ENCODE measurements around the gene PRKCZ. TPM values are rescaled to one million over a fixed set of nuclear protein-coding genes. Genes with fewer than 3 reads are reported as not detected.

The PRKCZ gene
- total and polyA plus RNA-seq, 5 donors from 2014 or later: 11.0 to 42.7 (median 13.6) TPM

GRCh38 chr1:2166254-2166653 lies 116.0 kb downstream of the PRKCZ start:
- Mint-ChIP-seq H3K27ac (no peak overlapping the region), H3K4me1 (no peaks in the 10 kb centered on the region)
- ATAC-seq (ENCODE audit: low read depth in 2 of 2): no peak

GRCh38 chr1:2166695-2167094 lies 116.5 kb downstream of the PRKCZ start:
- no peaks in the 10 kb centered on the region for H3K9me3 ChIP-seq (ENCODE audit: control insufficient read depth in 2 of 2, low read length in 2 of 2)
- DNase-seq (no peak), ATAC-seq (ENCODE audit: low read depth in 2 of 2) (no peak)
- H3K36me3 ChIP-seq (ENCODE audit: control insufficient read depth, insufficient read depth, low read length): no peaks in the 10 kb centered on the region
- H3K27ac ChIP-seq (ENCODE audit: insufficient read depth, low read length, poor library complexity, severe bottlenecking): no peak overlapping the region
- peaks cover 11% of the 10 kb centered on the region for H3K36me3 Mint-ChIP-seq
- H3K4me1 Mint-ChIP-seq: no peaks in the 10 kb centered on the region
- H3K4me3 Mint-ChIP-seq: no peak overlapping the region
- H3K4me1 ChIP-seq (ENCODE audit: control insufficient read depth, insufficient read depth, low read length, poor library complexity, severe bottlenecking): no peaks in the 10 kb centered on the region
- no peaks in the 10 kb centered on the region for H3K27me3 ChIP-seq (ENCODE audit: control insufficient read depth, insufficient read depth, low read length)
- H3K27me3 Mint-ChIP-seq: no peaks in the 10 kb centered on the region
- no peak overlapping the region for H3K27ac Mint-ChIP-seq
- H3K9me3 Mint-ChIP-seq: no peaks in the 10 kb centered on the region
- no peak overlapping the region for H3K4me3 ChIP-seq (ENCODE audit: low read depth, low read length)

More at GRCh38 chr1:2166254-2166653, 116.0 kb downstream of the PRKCZ start:
- no peak overlapping the region for H3K27ac ChIP-seq (ENCODE audit: insufficient read depth, low read length, poor library complexity, severe bottlenecking)
- H3K4me1 ChIP-seq (ENCODE audit: control insufficient read depth, insufficient read depth, low read length, poor library complexity, severe bottlenecking): no peaks in the 10 kb centered on the region
- no peaks in the 10 kb centered on the region for H3K36me3 ChIP-seq (ENCODE audit: control insufficient read depth, insufficient read depth, low read length)
- Mint-ChIP-seq H3K9me3 (no peaks in the 10 kb centered on the region), H3K27me3 (no peaks in the 10 kb centered on the region), H3K36me3 (peaks cover 7% of the 10 kb centered on the region), H3K4me3 (no peak overlapping the region)
- H3K9me3 ChIP-seq (ENCODE audit: control insufficient read depth in 2 of 2, low read length in 2 of 2): no peaks in the 10 kb centered on the region
- H3K4me3 ChIP-seq (ENCODE audit: low read depth, low read length): no peak overlapping the region
- DNase-seq: no peak
- H3K27me3 ChIP-seq (ENCODE audit: control insufficient read depth, insufficient read depth, low read length): no peaks in the 10 kb centered on the region

- Histone ChIP-seq H3K27ac (ENCODE audit: insufficient read depth, low read length, poor library complexity, severe bottlenecking) (no peak overlapping the region), H3K4me3 (ENCODE audit: low read depth, low read length) (no peak overlapping the region), H3K36me3 (ENCODE audit: control insufficient read depth, insufficient read depth, low read length) (no peaks in the 10 kb centered on the region), H3K27me3 (ENCODE audit: control insufficient read depth, insufficient read depth, low read length) (no peaks in the 10 kb centered on the region), H3K9me3 (ENCODE audit: control insufficient read depth in 2 of 2, low read length in 2 of 2) (no peaks in the 10 kb centered on the region), H3K4me1 (ENCODE audit: control insufficient read depth, insufficient read depth, low read length, poor library complexity, severe bottlenecking) (no peaks in the 10 kb centered on the region)
- Mint-ChIP-seq H3K9me3 (no peaks in the 10 kb centered on the region), H3K4me3 (no peak overlapping the region), H3K4me1 (peaks cover 0 to 2% (median 0%) of the 10 kb centered on the region in 4 donors), H3K27ac (peak overlapping the region in 1 of 3 donors; percentile 22), H3K36me3 (peaks cover 12% of the 10 kb centered on the region), H3K27me3 (no peaks in the 10 kb centered on the region)
- no peak for ATAC-seq (ENCODE audit: low read depth in 2 of 2)
- no peak for DNase-seq
These were observed 117.9 kb downstream of the PRKCZ start for GRCh38 chr1:2168090-2168489.

- no peak for DNase-seq
- ATAC-seq (ENCODE audit: low read depth in 2 of 2): no peak
- Histone ChIP-seq H3K4me1 (ENCODE audit: control insufficient read depth, insufficient read depth, low read length, poor library complexity, severe bottlenecking) (no peaks in the 10 kb centered on the region), H3K9me3 (ENCODE audit: control insufficient read depth in 2 of 2, low read length in 2 of 2) (no peaks in the 10 kb centered on the region), H3K36me3 (ENCODE audit: control insufficient read depth, insufficient read depth, low read length) (no peaks in the 10 kb centered on the region), H3K27ac (ENCODE audit: insufficient read depth, low read length, poor library complexity, severe bottlenecking) (no peak overlapping the region), H3K27me3 (ENCODE audit: control insufficient read depth, insufficient read depth, low read length) (no peaks in the 10 kb centered on the region), H3K4me3 (ENCODE audit: low read depth, low read length) (no peak overlapping the region)
- Mint-ChIP-seq H3K9me3 (no peaks in the 10 kb centered on the region), H3K27me3 (no peaks in the 10 kb centered on the region), H3K4me1 (peaks cover 0 to 2% (median 0%) of the 10 kb centered on the region in 4 donors), H3K27ac (no peak overlapping the region), H3K4me3 (no peak overlapping the region), H3K36me3 (peaks cover 12% of the 10 kb centered on the region)
These were observed 118.3 kb downstream of the PRKCZ start for GRCh38 chr1:2168535-2168934.

GRCh38 chr1:2169200-2169836 lies 119.1 kb downstream of the PRKCZ start:
- H3K36me3 ChIP-seq (ENCODE audit: control insufficient read depth, insufficient read depth, low read length): no peaks in the 10 kb centered on the region
- H3K4me1 ChIP-seq (ENCODE audit: control insufficient read depth, insufficient read depth, low read length, poor library complexity, severe bottlenecking): no peaks in the 10 kb centered on the region
- H3K4me3 ChIP-seq (ENCODE audit: low read depth, low read length): no peak overlapping the region
- H3K27ac ChIP-seq (ENCODE audit: insufficient read depth, low read length, poor library complexity, severe bottlenecking): no peak overlapping the region
- Mint-ChIP-seq H3K36me3 (peaks cover 12% of the 10 kb centered on the region), H3K4me1 (peaks cover 0 to 2% (median 0%) of the 10 kb centered on the region in 4 donors), H3K9me3 (no peaks in the 10 kb centered on the region), H3K27ac (no peak overlapping the region), H3K4me3 (no peak overlapping the region), H3K27me3 (no peaks in the 10 kb centered on the region)
- H3K9me3 ChIP-seq (ENCODE audit: control insufficient read depth in 2 of 2, low read length in 2 of 2): no peaks in the 10 kb centered on the region
- no peaks in the 10 kb centered on the region for H3K27me3 ChIP-seq (ENCODE audit: control insufficient read depth, insufficient read depth, low read length)
- ATAC-seq (ENCODE audit: low read depth in 2 of 2) (no peak), DNase-seq (no peak)

- H3K36me3 Mint-ChIP-seq: peaks cover 12% of the 10 kb centered on the region
- no peak overlapping the region for H3K4me3 Mint-ChIP-seq
- no peak overlapping the region for H3K27ac ChIP-seq (ENCODE audit: insufficient read depth, low read length, poor library complexity, severe bottlenecking)
- DNase-seq (no peak), ATAC-seq (ENCODE audit: low read depth in 2 of 2) (no peak)
- no peaks in the 10 kb centered on the region for H3K4me1 ChIP-seq (ENCODE audit: control insufficient read depth, insufficient read depth, low read length, poor library complexity, severe bottlenecking)
- peak overlapping the region in 1 of 3 donors; percentile 20 for H3K27ac Mint-ChIP-seq
- no peaks in the 10 kb centered on the region for H3K9me3 ChIP-seq (ENCODE audit: control insufficient read depth in 2 of 2, low read length in 2 of 2)
- peaks cover 0 to 4% (median 1%) of the 10 kb centered on the region in 4 donors for H3K4me1 Mint-ChIP-seq
- H3K27me3 Mint-ChIP-seq: no peaks in the 10 kb centered on the region
- H3K9me3 Mint-ChIP-seq: no peaks in the 10 kb centered on the region
- H3K4me3 ChIP-seq (ENCODE audit: low read depth, low read length): no peak overlapping the region
- H3K27me3 ChIP-seq (ENCODE audit: control insufficient read depth, insufficient read depth, low read length): no peaks in the 10 kb centered on the region
- no peaks in the 10 kb centered on the region for H3K36me3 ChIP-seq (ENCODE audit: control insufficient read depth, insufficient read depth, low read length)
These were observed 120.0 kb downstream of the PRKCZ start for GRCh38 chr1:2170211-2170610.

- no peak for DNase-seq
- Histone ChIP-seq H3K4me1 (ENCODE audit: control insufficient read depth, insufficient read depth, low read length, poor library complexity, severe bottlenecking) (no peaks in the 10 kb centered on the region), H3K36me3 (ENCODE audit: control insufficient read depth, insufficient read depth, low read length) (no peaks in the 10 kb centered on the region), H3K4me3 (ENCODE audit: low read depth, low read length) (no peak overlapping the region), H3K27ac (ENCODE audit: insufficient read depth, low read length, poor library complexity, severe bottlenecking) (no peak overlapping the region), H3K27me3 (ENCODE audit: control insufficient read depth, insufficient read depth, low read length) (no peaks in the 10 kb centered on the region), H3K9me3 (ENCODE audit: control insufficient read depth in 2 of 2, low read length in 2 of 2) (no peaks in the 10 kb centered on the region)
- Mint-ChIP-seq H3K4me3 (no peak overlapping the region), H3K27ac (no peak overlapping the region), H3K36me3 (peaks cover 19% of the 10 kb centered on the region), H3K4me1 (peaks cover 0 to 4% (median 1%) of the 10 kb centered on the region in 4 donors), H3K27me3 (no peaks in the 10 kb centered on the region), H3K9me3 (no peaks in the 10 kb centered on the region)
- ATAC-seq (ENCODE audit: low read depth in 2 of 2): no peak
These were observed 121.8 kb downstream of the PRKCZ start for GRCh38 chr1:2172012-2172411.

GRCh38 chr1:2172551-2173146 lies 122.4 kb downstream of the PRKCZ start:
- Mint-ChIP-seq H3K9me3 (no peaks in the 10 kb centered on the region), H3K27me3 (no peaks in the 10 kb centered on the region), H3K36me3 (peaks cover 19% of the 10 kb centered on the region), H3K27ac (no peak overlapping the region), H3K4me1 (peaks cover 0 to 4% (median 1%) of the 10 kb centered on the region in 4 donors), H3K4me3 (no peak overlapping the region)
- Histone ChIP-seq H3K27ac (ENCODE audit: insufficient read depth, low read length, poor library complexity, severe bottlenecking) (no peak overlapping the region), H3K27me3 (ENCODE audit: control insufficient read depth, insufficient read depth, low read length) (no peaks in the 10 kb centered on the region), H3K36me3 (ENCODE audit: control insufficient read depth, insufficient read depth, low read length) (no peaks in the 10 kb centered on the region), H3K4me1 (ENCODE audit: control insufficient read depth, insufficient read depth, low read length, poor library complexity, severe bottlenecking) (no peaks in the 10 kb centered on the region), H3K9me3 (ENCODE audit: control insufficient read depth in 2 of 2, low read length in 2 of 2) (no peaks in the 10 kb centered on the region), H3K4me3 (ENCODE audit: low read depth, low read length) (no peak overlapping the region)
- ATAC-seq (ENCODE audit: low read depth in 2 of 2): no peak
- DNase-seq: no peak

Data from CD4-positive, CD25-positive, alpha-beta regulatory T cell (primary cell).